Activated naive CD4-positive, alpha-beta T cell treated with anti-CD3 and anti-CD28 coated beads, Interleukin-2, amount 10 ng/mL, durations not matched to agents 7 days and 5 days (primary cell): ENCODE data around the gene CYS1.

Source experiments
- CTCF ChIA-PET: fragments of 350-600 bp; sonication (Branson Sonifier 250); formaldehyde crosslinking; loops from one replicate; lab custom pipeline; 2021; ENCODE audit warnings: antibody characterized with exemption; lab: Charles Lee
- DNase-seq: peaks from one replicate; pipeline ENCODE4 v3.0.0-alpha.2; 2020
- H3K27ac Mint-ChIP-seq: one replicate; pipeline ENCODE4 v1.8.0; 2021; ENCODE audit warnings: mild to moderate bottlenecking, moderate library complexity, mixed read lengths
- H3K27me3 Mint-ChIP-seq: one replicate; pipeline ENCODE4 v1.8.0; 2021; ENCODE audit warnings: mild to moderate bottlenecking, mixed read lengths
- H3K36me3 Mint-ChIP-seq: one replicate; pipeline ENCODE4 v1.8.0; 2021; ENCODE audit warnings: mixed read lengths
- H3K4me1 Mint-ChIP-seq: one replicate; pipeline ENCODE4 v1.8.0; 2021; ENCODE audit warnings: mixed read lengths
- H3K4me3 Mint-ChIP-seq: one replicate; pipeline ENCODE4 v1.8.0; 2021; ENCODE audit warnings: mild to moderate bottlenecking, moderate library complexity, mixed read lengths
- H3K9me3 Mint-ChIP-seq: one replicate; pipeline ENCODE4 v1.8.0; 2021; ENCODE audit warnings: mixed read lengths

CYS1 gene

GRCh38 chr2:10043906-10044601 is 36.2 kb downstream of the CYS1 start:
- Mint-ChIP-seq H3K4me3 (peak overlapping the region; percentile 62), H3K9me3 (no peaks in the 10 kb centered on the region), H3K27ac (peak overlapping the region; percentile 89), H3K4me1 (peaks cover 34% of the 10 kb centered on the region), H3K27me3 (peaks cover 64% of the 10 kb centered on the region), H3K36me3 (peaks cover 17% of the 10 kb centered on the region)
- DNase-seq: peak; percentile 92
- CTCF ChIA-PET: interaction anchor here (1.1 to 7.0 kb wide), 5 partner anchors 14 to 244 kb away, joined by 5 to 90 read pairs (median 11); no protein-coding TSS in a partner anchor

- peak within 1 kb of the TSS; percentile 89 for H3K27ac Mint-ChIP-seq
- H3K27me3 Mint-ChIP-seq: peaks cover 71% of the 10 kb centered on the region
- H3K9me3 Mint-ChIP-seq: no peaks in the 10 kb centered on the region
- peaks cover 34% of the 10 kb centered on the region for H3K4me1 Mint-ChIP-seq
- DNase-seq: peak; percentile 87
- CTCF ChIA-PET: interaction anchor here (6.9 kb wide), 1 partner anchor 59 kb away, joined by 90 read pairs; no protein-coding TSS in a partner anchor
- H3K4me3 Mint-ChIP-seq: peak within 1 kb of the TSS; percentile 74
- peaks cover 16% of the 10 kb centered on the region for H3K36me3 Mint-ChIP-seq
Measured at GRCh38 chr2:10043256-10043905, 36.8 kb downstream of the CYS1 start, which contains the start of gene KLF11. Gene KLF11, plus strand, starts transcription at chr2:10043550. Its CDS starts 167 bp downstream, at chr2:10043717.

- DNase-seq: peak; percentile 49
- peaks cover 34% of the 10 kb centered on the region for H3K4me1 Mint-ChIP-seq
- CTCF ChIA-PET: no interaction called here
Measured at GRCh38 chr2:10042301-10043161, 37.7 kb downstream of the CYS1 start.

GRCh38 chr2:10041711-10042110 is 38.5 kb downstream of the CYS1 start:
- peak overlapping the region; percentile 31 for H3K4me3 Mint-ChIP-seq
- no peak overlapping the region for H3K27ac Mint-ChIP-seq
- CTCF ChIA-PET: no interaction called here
- H3K27me3 Mint-ChIP-seq: peaks cover 85% of the 10 kb centered on the region
- H3K36me3 Mint-ChIP-seq: peaks cover 8% of the 10 kb centered on the region
- H3K4me1 Mint-ChIP-seq: peaks cover 34% of the 10 kb centered on the region
- DNase-seq: no peak
- no peaks in the 10 kb centered on the region for H3K9me3 Mint-ChIP-seq

More at GRCh38 chr2:10042301-10043161, 37.7 kb downstream of the CYS1 start:
- Mint-ChIP-seq H3K27ac (peak overlapping the region; percentile 82), H3K27me3 (peaks cover 79% of the 10 kb centered on the region), H3K36me3 (peaks cover 12% of the 10 kb centered on the region), H3K4me3 (peak overlapping the region; percentile 74), H3K9me3 (no peaks in the 10 kb centered on the region)

- CTCF ChIA-PET: interaction anchor here (1.6 kb wide), 1 partner anchor 226 kb away, joined by 3 read pairs; no protein-coding TSS in a partner anchor
- peaks cover 3% of the 10 kb centered on the region for H3K36me3 Mint-ChIP-seq
- H3K9me3 Mint-ChIP-seq: no peaks in the 10 kb centered on the region
- no peak overlapping the region for H3K4me3 Mint-ChIP-seq
- peaks cover 30% of the 10 kb centered on the region for H3K4me1 Mint-ChIP-seq
- no peak for DNase-seq
- H3K27ac Mint-ChIP-seq: no peak overlapping the region
- H3K27me3 Mint-ChIP-seq: peaks cover 83% of the 10 kb centered on the region
Measured at GRCh38 chr2:10039658-10040410, 40.4 kb downstream of the CYS1 start.

GRCh38 chr2:10038716-10039115 is 41.5 kb downstream of the CYS1 start:
- no peak for DNase-seq
- Mint-ChIP-seq H3K4me1 (peaks cover 23% of the 10 kb centered on the region), H3K4me3 (no peak overlapping the region), H3K36me3 (no peaks in the 10 kb centered on the region), H3K9me3 (no peaks in the 10 kb centered on the region), H3K27me3 (peaks cover 74% of the 10 kb centered on the region), H3K27ac (no peak overlapping the region)
- CTCF ChIA-PET: interaction anchor here (0.8 to 1.6 kb wide), 2 partner anchors 54 to 97 kb away, joined by 3 to 4 read pairs; no protein-coding TSS in a partner anchor

- H3K4me3 Mint-ChIP-seq: no peak overlapping the region
- no peak overlapping the region for H3K27ac Mint-ChIP-seq
- CTCF ChIA-PET: interaction anchor here (0.8 to 1.6 kb wide), 2 partner anchors 54 to 97 kb away, joined by 3 to 4 read pairs; no protein-coding TSS in a partner anchor
- DNase-seq: no peak
- peaks cover 23% of the 10 kb centered on the region for H3K4me1 Mint-ChIP-seq
- H3K27me3 Mint-ChIP-seq: peaks cover 76% of the 10 kb centered on the region
- no peaks in the 10 kb centered on the region for H3K36me3 Mint-ChIP-seq
- no peaks in the 10 kb centered on the region for H3K9me3 Mint-ChIP-seq
Measured at GRCh38 chr2:10038123-10038522, 42.1 kb downstream of the CYS1 start.

GRCh38 chr2:10036095-10036884 is 43.9 kb downstream of the CYS1 start:
- Mint-ChIP-seq H3K36me3 (no peaks in the 10 kb centered on the region), H3K4me1 (peaks cover 12% of the 10 kb centered on the region), H3K27ac (no peak overlapping the region), H3K27me3 (peaks cover 69% of the 10 kb centered on the region), H3K4me3 (no peak overlapping the region), H3K9me3 (no peaks in the 10 kb centered on the region)
- DNase-seq: peak; percentile 34
- CTCF ChIA-PET: interaction anchor here (1.0 to 1.7 kb wide), 3 partner anchors 11 to 52 kb away, joined by 3 to 4 read pairs (median 4); no protein-coding TSS in a partner anchor

- peak overlapping the region; percentile 19 for H3K27ac Mint-ChIP-seq
- peaks cover 15% of the 10 kb centered on the region for H3K4me1 Mint-ChIP-seq
- no peak for DNase-seq
- H3K27me3 Mint-ChIP-seq: peaks cover 63% of the 10 kb centered on the region
- no peaks in the 10 kb centered on the region for H3K36me3 Mint-ChIP-seq
- H3K9me3 Mint-ChIP-seq: no peaks in the 10 kb centered on the region
- CTCF ChIA-PET: interaction anchor here (1.0 to 1.7 kb wide), 4 partner anchors 12 to 223 kb away, joined by 3 to 4 read pairs (median 4); no protein-coding TSS in a partner anchor
- H3K4me3 Mint-ChIP-seq: no peak overlapping the region
Measured at GRCh38 chr2:10035633-10036032, 44.6 kb downstream of the CYS1 start.

GRCh38 chr2:10035053-10035422 is 45.2 kb downstream of the CYS1 start:
- peaks cover 21% of the 10 kb centered on the region for H3K4me1 Mint-ChIP-seq

GRCh38 chr2:10034333-10035052 is 45.7 kb downstream of the CYS1 start:
- Mint-ChIP-seq H3K4me1 (peaks cover 26% of the 10 kb centered on the region), H3K4me3 (no peak overlapping the region), H3K36me3 (no peaks in the 10 kb centered on the region), H3K27ac (no peak overlapping the region), H3K9me3 (no peaks in the 10 kb centered on the region), H3K27me3 (peaks cover 55% of the 10 kb centered on the region)
- no peak for DNase-seq
- CTCF ChIA-PET: interaction anchor here (1.0 to 1.2 kb wide), 3 partner anchors 18 to 222 kb away, joined by 3 to 4 read pairs (median 3); no protein-coding TSS in a partner anchor

More at GRCh38 chr2:10035053-10035422, 45.2 kb downstream of the CYS1 start:
- Mint-ChIP-seq H3K4me3 (no peak overlapping the region), H3K9me3 (no peaks in the 10 kb centered on the region), H3K27me3 (peaks cover 60% of the 10 kb centered on the region), H3K27ac (no peak overlapping the region), H3K36me3 (no peaks in the 10 kb centered on the region)
- DNase-seq: no peak
- CTCF ChIA-PET: interaction anchor here (1.0 to 1.7 kb wide), 4 partner anchors 14 to 223 kb away, joined by 3 to 4 read pairs (median 4); no protein-coding TSS in a partner anchor
